ENCODE measurements around the gene COCH.
"Not testable (repeated sequence)": the region's sequence is repeated elsewhere in the genome, so short reads cannot be mapped to it uniquely, and the experiment has no call there.

Gene COCH

DNA sequence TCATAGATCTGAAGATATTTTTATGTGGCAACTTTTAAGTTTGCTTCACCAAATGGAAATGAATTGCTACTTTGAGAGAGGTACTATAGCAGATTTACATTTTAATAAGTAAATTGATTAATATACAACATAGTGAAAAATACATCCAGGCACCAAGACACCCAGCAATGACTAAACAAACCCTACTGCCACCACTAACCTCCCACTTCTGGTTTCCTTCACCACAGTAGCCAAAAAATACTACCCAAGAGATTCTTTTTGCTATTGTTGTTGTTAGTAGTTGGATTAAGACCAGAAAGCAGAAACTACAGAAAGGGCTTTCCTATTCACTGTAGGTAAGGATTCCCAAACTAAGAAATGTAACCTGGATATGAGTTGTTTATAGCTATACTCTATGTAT, 54.1 kb downstream of the COCH start:
- DNase-seq (ENCODE audit: low read depth), result no peak

- not testable (repeated sequence) for DNase-seq (ENCODE audit: low read depth)
Measured at GRCh38 chr14:30933937-30934336, 59.6 kb downstream of the COCH start.

GRCh38 chr14:30935445-30935844, 61.1 kb downstream of the COCH start:
- DNase-seq (ENCODE audit: low read depth), result no peak

DNA sequence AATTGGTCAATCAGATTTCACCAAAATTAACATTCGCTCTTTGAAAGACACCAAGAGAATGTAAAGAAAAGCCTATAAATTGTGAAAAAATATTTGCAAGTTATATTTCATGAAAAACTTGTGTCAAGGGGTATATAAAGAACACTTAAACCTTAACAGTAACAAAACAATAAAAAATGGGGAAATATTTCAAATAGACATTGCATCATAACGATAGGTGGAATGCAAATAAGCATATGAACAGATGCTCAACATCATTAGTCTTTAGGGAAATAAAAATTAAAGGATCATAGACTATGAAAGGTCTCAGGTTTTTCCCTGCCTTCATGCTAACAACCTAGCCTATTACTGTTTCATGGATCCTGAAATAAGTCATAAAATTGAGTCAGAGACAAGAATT, 64.3 kb downstream of the COCH start:
- no peak for DNase-seq (ENCODE audit: low read depth)
